HG03025 (cell line): ENCODE results near the gene CEACAM1.
"Not testable (repeated sequence)": the region's sequence is repeated elsewhere in the genome, so short reads cannot be mapped to it uniquely, and the experiment has no call there.

Source experiments
- ATAC-seq: cut with Tn5 transposase; IDR thresholded peaks from one replicate; pipeline ENCODE4 v1.9.1; 2021; ENCODE audit warnings: mild to moderate bottlenecking, moderate library complexity; ENCODE audit not compliant: unreplicated experiment, low FRiP score

Gene CEACAM1

GRCh38 chr19:42549067-42549466, 20.8 kb upstream of the CEACAM1 start:
- not testable (repeated sequence) for ATAC-seq

GRCh38 chr19:42548552-42548951, 20.3 kb upstream of the CEACAM1 start:
- ATAC-seq: no peak

- ATAC-seq: no peak
These were observed 19.6 kb upstream of the CEACAM1 start for GRCh38 chr19:42547929-42548328.

- ATAC-seq: no peak
These were observed 18.7 kb upstream of the CEACAM1 start for GRCh38 chr19:42546831-42547500.

GRCh38 chr19:42544146-42544545, 15.9 kb upstream of the CEACAM1 start:
- no peak for ATAC-seq

GRCh38 chr19:42542791-42543190, 14.5 kb upstream of the CEACAM1 start:
- ATAC-seq: no peak

- ATAC-seq: no peak
These were observed 11.8 kb upstream of the CEACAM1 start for GRCh38 chr19:42540071-42540553.

- ATAC-seq: no peak
These were observed 10.8 kb upstream of the CEACAM1 start for GRCh38 chr19:42538841-42539709.

GRCh38 chr19:42535276-42535675, 7.0 kb upstream of the CEACAM1 start:
- not testable (repeated sequence) for ATAC-seq

GRCh38 chr19:42534391-42534790, 6.1 kb upstream of the CEACAM1 start:
- ATAC-seq: no peak

GRCh38 chr19:42532891-42533290, 4.6 kb upstream of the CEACAM1 start:
- ATAC-seq: no peak

GRCh38 chr19:42531313-42531712, 3.0 kb upstream of the CEACAM1 start:
- ATAC-seq: no peak

- ATAC-seq: no peak
These were observed 1.0 kb upstream of the CEACAM1 start for GRCh38 chr19:42529248-42529764.

- ATAC-seq: no peak
These were observed 3.3 kb downstream of the CEACAM1 start for GRCh38 chr19:42524943-42525342.

- ATAC-seq: no peak
These were observed 4.0 kb downstream of the CEACAM1 start for GRCh38 chr19:42524250-42524649.

- ATAC-seq: not testable (repeated sequence)
These were observed 6.0 kb downstream of the CEACAM1 start for GRCh38 chr19:42522262-42522661.

GRCh38 chr19:42521346-42522030, 6.8 kb downstream of the CEACAM1 start:
- no peak for ATAC-seq

- no peak for ATAC-seq
These were observed 9.2 kb downstream of the CEACAM1 start for GRCh38 chr19:42519108-42519507.

- no peak for ATAC-seq
These were observed 11.5 kb downstream of the CEACAM1 start for GRCh38 chr19:42516771-42517170.

- ATAC-seq: no peak
These were observed 12.9 kb downstream of the CEACAM1 start for GRCh38 chr19:42515241-42515832.
